Loucy (cell line): ENCODE results near the gene FAM107B.
A peak's percentile ranks its signal among the peaks of the same experiment; 100 is the strongest.

Source experiments
- H2AFZ ChIP-seq: fragments of 200-600 bp; sonication (generic); 2 replicates; pipeline ENCODE4 v1.6.0; 2016; ENCODE audit warnings: antibody characterized with exemption, mild to moderate bottlenecking, low read length, moderate library complexity
- H3F3A ChIP-seq: fragments of 200-600 bp; 2 replicates; pipeline ENCODE4 v1.6.0; 2016; ENCODE audit warnings: antibody characterized with exemption, low read depth, mild to moderate bottlenecking
- H3K27me3 ChIP-seq: fragments of 200-600 bp; sonication (generic); 2 replicates; pipeline ENCODE4 v1.6.1; 2014; ENCODE audit warnings: low read length, mild to moderate bottlenecking; ENCODE audit not compliant: insufficient read depth, poor library complexity, severe bottlenecking
- H3K36me3 ChIP-seq: fragments of 200-600 bp; sonication (generic); 2 replicates; pipeline ENCODE4 v1.6.1; 2016; ENCODE audit warnings: low read length; ENCODE audit not compliant: insufficient read depth
- H3K4me1 ChIP-seq: fragments of 200-600 bp; sonication (generic); 2 replicates; pipeline ENCODE4 v1.5.1; 2014; ENCODE audit warnings: low read length, mild to moderate bottlenecking; ENCODE audit not compliant: insufficient read depth, poor library complexity, severe bottlenecking
- H3K4me2 ChIP-seq: fragments of 200-600 bp; sonication (generic); 2 replicates; pipeline ENCODE4 v1.6.0; 2014; ENCODE audit warnings: antibody characterized with exemption, low read length, low read depth, mild to moderate bottlenecking; ENCODE audit not compliant: poor library complexity, severe bottlenecking
- H3K4me3 ChIP-seq: fragments of 200-600 bp; sonication (generic); 2 replicates; pipeline ENCODE4 v1.5.1; 2014; ENCODE audit warnings: low read length, mild to moderate bottlenecking, mixed read lengths; ENCODE audit not compliant: poor library complexity, severe bottlenecking
- H3K79me2 ChIP-seq: fragments of 200-600 bp; sonication (generic); 2 replicates; pipeline ENCODE4 v1.6.1; 2014; ENCODE audit warnings: low read length; ENCODE audit not compliant: insufficient read depth
- H3K9ac ChIP-seq: fragments of 200-600 bp; sonication (generic); 2 replicates; pipeline ENCODE4 v1.6.0; 2014; ENCODE audit warnings: mild to moderate bottlenecking, low read depth, low read length, moderate library complexity; ENCODE audit not compliant: poor library complexity, severe bottlenecking
- H3K9me2 ChIP-seq: fragments of 200-600 bp; sonication (generic); replicated peaks from 2 replicates; pipeline ENCODE4 v1.6.1; 2016; ENCODE audit warnings: low read depth, low read length, mixed read lengths
- H3K9me3 ChIP-seq: fragments of 200-600 bp; sonication (generic); 2 replicates; pipeline ENCODE4 v1.6.1; 2014; ENCODE audit warnings: mild to moderate bottlenecking, antibody characterized with exemption, low read length, low read depth; ENCODE audit not compliant: insufficient read depth
- H4K20me1 ChIP-seq: fragments of 200-600 bp; sonication (generic); 2 replicates; pipeline ENCODE4 v1.6.0; 2014; ENCODE audit warnings: antibody characterized with exemption, low read length, mild to moderate bottlenecking; ENCODE audit not compliant: insufficient read depth, poor library complexity, severe bottlenecking
- CTCF ChIP-seq: fragments of 200-600 bp; sonication (generic); conservative IDR thresholded peaks from 2 replicates; pipeline ENCODE4 v1.5.1; 2014; ENCODE audit warnings: mild to moderate bottlenecking, antibody characterized with exemption, low read length
- EZH2phosphoT487 ChIP-seq: fragments of 200-600 bp; IDR thresholded peaks from 2 replicates; pipeline ENCODE4 v1.6.1; 2018; ENCODE audit warnings: antibody characterized with exemption, mild to moderate bottlenecking, moderate library complexity, borderline replicate concordance

The FAM107B gene

DNA sequence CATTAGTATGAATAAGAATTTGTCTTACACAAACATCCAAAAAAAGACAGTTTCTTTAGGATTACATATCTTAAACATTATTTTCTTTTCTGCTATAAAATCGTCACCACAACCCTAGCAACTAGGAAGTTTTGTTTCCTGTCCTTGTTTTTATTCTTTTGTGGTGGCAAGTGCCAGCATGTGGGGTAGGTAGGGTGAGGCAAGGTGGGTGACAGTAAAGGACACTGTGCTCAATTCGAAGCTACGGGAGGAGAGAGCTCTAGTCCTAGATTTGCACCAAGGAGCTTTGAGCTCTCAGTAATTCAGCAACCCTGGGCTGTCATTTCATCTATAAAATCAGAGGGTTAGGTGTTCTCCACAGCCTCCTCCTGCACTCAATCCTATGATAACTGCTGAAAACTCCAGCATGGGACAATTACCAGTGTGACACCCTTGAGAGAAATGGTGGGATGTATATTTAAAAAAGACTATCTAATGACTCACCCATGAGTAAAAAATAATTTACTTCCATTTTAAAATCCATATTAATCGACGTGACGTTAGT lies 187.1 kb downstream of the FAM107B start:
- Histone ChIP-seq H3K4me3 (peak overlapping the region; percentile 12), H3K79me2 (peaks cover 77% of the 10 kb centered on the region), H3K36me3 (no peaks in the 10 kb centered on the region), H3K4me2 (peak overlapping the region; percentile 60), H3K4me1 (peaks cover 43% of the 10 kb centered on the region), H2AFZ (no peak overlapping the region), H3K9ac (no peak overlapping the region), H3K9me2 (no peaks in the 10 kb centered on the region), H3K27me3 (no peaks in the 10 kb centered on the region), H3K9me3 (no peaks in the 10 kb centered on the region), H4K20me1 (peaks cover 10% of the 10 kb centered on the region), H3F3A (no peaks in the 10 kb centered on the region)
- TF ChIP-seq EZH2phosphoT487, result no peak
- TF ChIP-seq CTCF, result no peak

DNA sequence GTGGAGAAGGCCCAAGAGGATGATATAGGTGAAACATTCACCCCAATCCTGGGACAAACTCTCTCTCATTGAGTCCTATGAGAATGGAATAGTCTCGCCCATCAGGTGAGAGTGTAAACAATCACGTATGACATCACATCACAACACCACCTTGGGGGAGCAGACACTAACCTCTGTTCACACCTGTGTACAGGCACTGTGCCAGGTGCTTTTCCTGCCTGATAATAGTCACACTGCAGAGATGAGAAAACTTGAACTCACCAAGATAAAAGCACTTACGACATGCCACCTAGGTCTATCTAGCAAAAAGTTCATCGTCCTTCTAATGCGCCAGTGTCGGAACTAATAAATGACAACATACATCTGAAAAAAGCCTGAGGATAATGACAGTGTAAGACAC lies 187.8 kb downstream of the FAM107B start:
- H3K9me3 ChIP-seq, result no peaks in the 10 kb centered on the region
- peak overlapping the region; percentile 60 for H3K4me2 ChIP-seq
- H3K27me3 ChIP-seq, result no peaks in the 10 kb centered on the region
- peaks cover 43% of the 10 kb centered on the region for H3K4me1 ChIP-seq
- H3K9ac ChIP-seq, result no peak overlapping the region
- H3K9me2 ChIP-seq, result no peaks in the 10 kb centered on the region
- TF ChIP-seq CTCF (no peak), EZH2phosphoT487 (no peak)
- H3K36me3 ChIP-seq, result no peaks in the 10 kb centered on the region
- H3F3A ChIP-seq, result no peaks in the 10 kb centered on the region
- no peak overlapping the region for H2AFZ ChIP-seq
- peak overlapping the region; percentile 12 for H3K4me3 ChIP-seq
- H3K79me2 ChIP-seq, result peaks cover 75% of the 10 kb centered on the region
- peaks cover 10% of the 10 kb centered on the region for H4K20me1 ChIP-seq

DNA sequence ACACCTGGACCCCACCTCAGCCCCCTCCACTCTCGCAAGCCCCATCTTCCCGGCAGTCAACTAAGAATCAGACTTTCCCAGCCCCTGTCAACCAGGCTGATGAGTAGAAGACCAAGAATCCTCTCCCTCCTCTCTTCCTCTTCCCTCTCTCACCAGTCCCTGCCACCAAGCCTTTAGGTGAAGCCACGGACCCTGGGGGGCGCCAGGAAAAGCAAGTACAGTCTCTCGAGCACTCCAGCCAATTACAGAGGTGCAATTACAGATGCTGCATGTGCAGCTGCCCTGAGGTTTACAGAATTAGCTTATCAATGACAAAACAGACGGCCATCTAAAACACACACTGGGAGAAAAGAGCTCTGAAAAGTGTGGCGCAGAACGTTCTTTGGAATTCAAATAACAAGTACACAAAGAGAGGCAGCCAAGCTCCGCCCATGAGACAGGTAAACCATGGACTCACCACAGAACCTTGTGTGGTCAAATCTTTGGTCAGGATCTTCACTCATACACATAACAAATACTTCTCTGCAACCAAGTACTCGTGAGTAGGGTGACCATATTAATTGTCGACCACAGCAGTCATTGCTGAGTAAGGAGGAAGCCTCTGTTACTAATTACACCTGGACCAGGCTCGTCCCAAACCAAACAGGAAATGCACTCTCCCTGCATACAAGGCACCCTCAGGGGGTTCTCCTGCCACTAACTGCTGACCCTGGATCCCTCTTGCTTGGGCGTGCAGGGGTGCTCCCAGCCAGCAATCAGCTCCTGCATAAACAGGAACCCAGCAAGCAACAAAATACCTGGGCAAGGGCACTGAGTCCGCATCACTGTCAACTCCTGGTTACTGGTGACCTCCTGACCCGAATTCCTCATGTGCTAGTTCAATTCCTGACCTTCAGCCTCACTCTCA lies 189.2 kb downstream of the FAM107B start:
- H3K27me3 ChIP-seq, result no peaks in the 10 kb centered on the region
- H2AFZ ChIP-seq, result no peak overlapping the region
- peak overlapping the region; percentile 19 for H3K4me2 ChIP-seq
- no peak overlapping the region for H3K4me3 ChIP-seq
- no peak overlapping the region for H3K9ac ChIP-seq
- H3K79me2 ChIP-seq, result peaks cover 74% of the 10 kb centered on the region
- H3K4me1 ChIP-seq, result peaks cover 43% of the 10 kb centered on the region
- H3K9me2 ChIP-seq, result no peaks in the 10 kb centered on the region
- no peaks in the 10 kb centered on the region for H3K36me3 ChIP-seq
- H3K9me3 ChIP-seq, result no peaks in the 10 kb centered on the region
- peaks cover 10% of the 10 kb centered on the region for H4K20me1 ChIP-seq
- TF ChIP-seq EZH2phosphoT487 (no peak), CTCF (no peak)
- no peaks in the 10 kb centered on the region for H3F3A ChIP-seq
